ENCODE measurements around the gene GLIPR2. TPM values are rescaled to one million over a fixed set of nuclear protein-coding genes. Genes with fewer than 3 reads are reported as not detected.
A peak's percentile ranks its signal among the peaks of the same experiment; 100 is the strongest.

The GLIPR2 gene
- total and polyA plus RNA-seq, 4 donors: 30.6 to 56.1 (median 41.6) TPM

DNA sequence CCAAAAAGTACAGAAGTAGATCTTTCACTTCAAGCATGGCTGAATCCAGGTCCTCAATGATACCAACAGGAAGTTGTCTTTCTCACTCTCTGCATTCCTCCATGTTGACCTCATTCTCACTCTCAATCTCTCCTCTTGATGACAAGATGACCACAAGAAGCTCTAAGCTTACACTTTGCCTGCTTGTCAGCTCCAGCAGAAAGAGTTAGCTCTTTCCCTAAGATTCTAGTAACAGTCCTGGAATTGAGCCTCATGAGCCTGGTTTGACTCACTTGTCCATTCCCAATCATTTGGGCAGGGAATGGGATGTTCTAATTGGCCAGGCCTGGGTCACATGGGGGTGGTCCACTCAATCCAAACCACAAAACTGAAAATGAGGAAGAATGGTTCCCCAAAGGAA lies 50.9 kb downstream of the GLIPR2 start:
- H3K4me3 ChIP-seq (ENCODE audit: low read depth, low read length): no peak overlapping the region

DNA sequence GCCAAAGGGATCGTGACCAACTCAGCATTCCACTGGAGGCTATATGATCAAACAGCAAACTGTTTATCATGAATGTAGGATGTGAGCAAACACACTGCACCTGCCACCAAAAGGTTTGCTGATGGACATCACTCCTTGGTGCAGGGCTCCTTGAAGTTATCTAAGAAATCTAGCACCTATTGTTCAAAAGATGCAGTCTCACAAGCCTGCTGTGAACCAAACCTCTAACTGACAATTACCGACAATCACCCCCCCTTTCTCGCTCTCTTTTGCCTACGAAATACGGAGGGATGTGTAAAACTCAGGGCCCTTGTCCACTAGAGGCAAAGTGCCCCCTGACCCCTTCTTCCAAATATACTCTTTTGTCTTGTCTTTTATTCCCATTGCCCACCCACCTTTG lies 51.7 kb downstream of the GLIPR2 start:
- no peak for DNase-seq (ENCODE audit: low read depth in 4 of 6, low spot score in 6 of 6)
- Histone ChIP-seq H3K4me1 (ENCODE audit: control insufficient read depth, insufficient read depth, low read length) (peaks cover 7% of the 10 kb centered on the region), H3K27ac (ENCODE audit: low read depth, low read length) (no peak overlapping the region), H3K36me3 (ENCODE audit: control insufficient read depth, insufficient read depth, low read length) (no peaks in the 10 kb centered on the region), H3K4me3 (ENCODE audit: low read depth, low read length) (no peak overlapping the region), H3K27me3 (ENCODE audit: control insufficient read depth, insufficient read depth, low read length) (no peaks in the 10 kb centered on the region), H3K9me3 (ENCODE audit: control insufficient read depth, insufficient read depth, low read length) (no peaks in the 10 kb centered on the region)
- WGBS (ENCODE audit: insufficient coverage): 90% methylated on average over 5 of the region's 5 CpGs

More for the DNA sequence above, 50.9 kb downstream of the GLIPR2 start:
- DNase-seq (ENCODE audit: low read depth in 4 of 6, low spot score in 6 of 6): no peak
- Histone ChIP-seq H3K9me3 (ENCODE audit: control insufficient read depth, insufficient read depth, low read length) (no peaks in the 10 kb centered on the region), H3K27ac (ENCODE audit: low read depth, low read length) (no peak overlapping the region), H3K27me3 (ENCODE audit: control insufficient read depth, insufficient read depth, low read length) (no peaks in the 10 kb centered on the region), H3K36me3 (ENCODE audit: control insufficient read depth, insufficient read depth, low read length) (no peaks in the 10 kb centered on the region), H3K4me1 (ENCODE audit: control insufficient read depth, insufficient read depth, low read length) (peaks cover 7% of the 10 kb centered on the region)

DNA sequence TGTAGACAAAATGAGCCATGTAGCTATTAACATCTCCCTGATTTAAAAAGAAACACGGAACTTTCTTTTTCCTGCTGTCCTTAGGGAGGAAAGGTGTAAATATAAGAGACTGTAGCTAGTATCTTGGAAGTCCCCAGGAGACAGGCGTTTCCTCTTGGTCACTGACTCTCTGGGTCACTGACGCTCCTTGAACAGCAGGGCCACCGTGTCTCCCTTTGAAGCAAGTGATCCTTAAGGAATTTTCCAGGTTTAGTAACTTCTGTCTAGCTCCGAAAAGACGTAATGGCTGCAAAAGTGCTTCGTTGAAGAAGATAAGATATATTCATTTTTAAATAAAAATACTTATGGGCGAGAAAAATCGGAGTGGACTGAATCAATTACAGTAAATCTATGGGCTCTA lies 53.4 kb downstream of the GLIPR2 start:
- no peaks in the 10 kb centered on the region for H3K27me3 ChIP-seq (ENCODE audit: control insufficient read depth, insufficient read depth, low read length)
- no peaks in the 10 kb centered on the region for H3K9me3 ChIP-seq (ENCODE audit: control insufficient read depth, insufficient read depth, low read length)
- no peak for DNase-seq (ENCODE audit: low read depth in 4 of 6, low spot score in 6 of 6)
- H3K27ac ChIP-seq (ENCODE audit: low read depth, low read length): peak overlapping the region; percentile 95
- 17% methylated on average over 4 of the region's 9 CpGs for WGBS (ENCODE audit: insufficient coverage)
- H3K4me3 ChIP-seq (ENCODE audit: low read depth, low read length): peak overlapping the region; percentile 91
- H3K36me3 ChIP-seq (ENCODE audit: control insufficient read depth, insufficient read depth, low read length): no peaks in the 10 kb centered on the region
- H3K4me1 ChIP-seq (ENCODE audit: control insufficient read depth, insufficient read depth, low read length): peaks cover 7% of the 10 kb centered on the region

DNA sequence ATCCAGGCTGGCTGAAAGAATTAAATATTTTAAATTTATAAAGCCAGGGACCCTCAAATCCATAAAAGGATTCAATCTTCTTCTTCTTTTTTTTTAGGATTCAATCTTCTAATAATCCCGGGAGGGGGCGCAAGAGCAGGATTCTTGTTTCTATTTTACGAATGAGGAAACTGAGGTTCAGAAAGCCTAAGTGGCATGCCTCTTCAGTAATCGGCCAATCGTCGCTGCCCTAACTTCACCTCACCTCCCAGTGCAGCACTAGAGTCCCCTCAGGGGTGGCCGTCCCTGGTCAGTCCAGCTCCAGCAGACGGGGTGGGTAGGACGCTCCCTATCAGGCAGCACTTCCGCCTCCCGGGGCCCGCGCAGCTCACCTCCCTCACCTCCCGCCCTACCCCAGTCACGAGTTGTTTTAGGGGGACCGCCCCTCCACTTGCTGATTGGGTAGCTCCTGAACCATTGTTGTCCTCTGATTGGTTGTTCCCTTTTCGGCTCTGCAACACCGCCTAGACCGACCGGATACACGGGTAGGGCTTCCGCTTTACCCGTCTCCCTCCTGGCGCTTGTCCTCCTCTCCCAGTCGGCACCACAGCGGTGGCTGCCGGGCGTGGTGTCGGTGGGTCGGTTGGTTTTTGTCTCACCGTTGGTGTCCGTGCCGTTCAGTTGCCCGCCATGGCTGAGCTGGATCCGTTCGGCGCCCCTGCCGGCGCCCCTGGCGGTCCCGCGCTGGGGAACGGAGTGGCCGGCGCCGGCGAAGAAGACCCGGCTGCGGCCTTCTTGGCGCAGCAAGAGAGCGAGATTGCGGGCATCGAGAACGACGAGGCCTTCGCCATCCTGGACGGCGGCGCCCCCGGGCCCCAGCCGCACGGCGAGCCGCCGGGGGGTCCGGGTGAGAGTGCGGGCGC lies 54.1 kb downstream of the GLIPR2 start, which contains the start of gene CLTA:
TSS of gene CLTA (plus strand) at position 534 of the 902 bp plus-strand sequence. CDS start at position 670, 136 bp downstream.
- 0% methylated on average over 65 of the region's 68 CpGs for WGBS (ENCODE audit: insufficient coverage)
- Histone ChIP-seq H3K36me3 (ENCODE audit: control insufficient read depth, insufficient read depth, low read length) (peaks cover 2% of the 10 kb centered on the region), H3K27ac (ENCODE audit: low read depth, low read length) (peak within 1 kb of the TSS; percentile 95), H3K9me3 (ENCODE audit: control insufficient read depth, insufficient read depth, low read length) (no peaks in the 10 kb centered on the region), H3K4me1 (ENCODE audit: control insufficient read depth, insufficient read depth, low read length) (peaks cover 7% of the 10 kb centered on the region), H3K4me3 (ENCODE audit: low read depth, low read length) (peak within 1 kb of the TSS; percentile 91), H3K27me3 (ENCODE audit: control insufficient read depth, insufficient read depth, low read length) (no peaks in the 10 kb centered on the region)
- peak; percentile 92 to 99 (median 97) for DNase-seq (ENCODE audit: low read depth in 4 of 6, low spot score in 6 of 6)

DNA sequence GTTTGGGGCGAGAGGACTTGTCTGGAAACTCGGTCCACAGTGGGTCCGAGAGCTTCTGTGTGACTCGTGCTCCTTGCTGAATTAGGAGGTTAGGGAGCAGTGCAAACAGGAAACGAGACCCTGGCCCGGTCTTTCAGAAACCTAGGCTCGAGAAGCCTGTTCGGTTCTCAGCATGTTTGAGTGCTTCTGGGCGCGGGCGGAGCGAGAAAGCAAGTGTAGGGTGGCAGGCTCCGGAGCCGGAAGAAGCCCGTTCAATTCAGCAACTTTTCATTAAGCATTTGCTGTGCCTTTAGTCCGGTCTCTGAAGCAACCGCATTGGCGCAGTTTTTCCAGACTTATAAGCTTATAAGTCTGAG lies 54.7 kb downstream of the GLIPR2 start:
- Histone ChIP-seq H3K4me1 (ENCODE audit: control insufficient read depth, insufficient read depth, low read length) (peaks cover 7% of the 10 kb centered on the region), H3K27me3 (ENCODE audit: control insufficient read depth, insufficient read depth, low read length) (no peaks in the 10 kb centered on the region), H3K27ac (ENCODE audit: low read depth, low read length) (peak overlapping the region; percentile 95), H3K9me3 (ENCODE audit: control insufficient read depth, insufficient read depth, low read length) (no peaks in the 10 kb centered on the region), H3K4me3 (ENCODE audit: low read depth, low read length) (peak overlapping the region; percentile 91), H3K36me3 (ENCODE audit: control insufficient read depth, insufficient read depth, low read length) (peaks cover 7% of the 10 kb centered on the region)
- peak in 2 of 6 donors; percentile 7 to 26 for DNase-seq (ENCODE audit: low read depth in 4 of 6, low spot score in 6 of 6)
- WGBS (ENCODE audit: insufficient coverage): 0% methylated on average over 18 of the region's 18 CpGs

DNA sequence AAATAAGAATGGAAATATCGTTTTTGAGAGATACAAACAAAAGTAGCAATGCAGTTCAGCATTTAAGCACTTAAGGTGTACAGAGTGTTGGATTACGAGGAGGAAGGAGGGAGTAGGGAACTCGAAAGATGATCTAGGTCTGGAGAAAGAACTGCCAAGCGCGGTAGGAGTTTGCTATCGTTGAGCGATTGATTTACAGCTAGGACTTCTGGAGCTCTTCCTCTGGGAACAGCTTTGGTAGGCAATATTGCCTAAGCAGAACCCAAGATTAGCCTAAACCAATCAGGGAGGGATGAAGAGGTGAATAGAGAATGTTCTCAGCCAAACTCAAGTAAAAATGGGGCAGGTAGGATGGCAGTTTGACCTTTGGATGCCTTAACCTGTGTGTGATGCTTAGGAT lies 55.2 kb downstream of the GLIPR2 start:
- WGBS (ENCODE audit: insufficient coverage): 2% methylated on average over 7 of the region's 7 CpGs
- no peaks in the 10 kb centered on the region for H3K27me3 ChIP-seq (ENCODE audit: control insufficient read depth, insufficient read depth, low read length)
- no peaks in the 10 kb centered on the region for H3K9me3 ChIP-seq (ENCODE audit: control insufficient read depth, insufficient read depth, low read length)
- no peak for DNase-seq (ENCODE audit: low read depth in 4 of 6, low spot score in 6 of 6)
- H3K36me3 ChIP-seq (ENCODE audit: control insufficient read depth, insufficient read depth, low read length): peaks cover 8% of the 10 kb centered on the region
- peaks cover 7% of the 10 kb centered on the region for H3K4me1 ChIP-seq (ENCODE audit: control insufficient read depth, insufficient read depth, low read length)
- H3K27ac ChIP-seq (ENCODE audit: low read depth, low read length): peak overlapping the region; percentile 95
- peak overlapping the region; percentile 91 for H3K4me3 ChIP-seq (ENCODE audit: low read depth, low read length)

DNA sequence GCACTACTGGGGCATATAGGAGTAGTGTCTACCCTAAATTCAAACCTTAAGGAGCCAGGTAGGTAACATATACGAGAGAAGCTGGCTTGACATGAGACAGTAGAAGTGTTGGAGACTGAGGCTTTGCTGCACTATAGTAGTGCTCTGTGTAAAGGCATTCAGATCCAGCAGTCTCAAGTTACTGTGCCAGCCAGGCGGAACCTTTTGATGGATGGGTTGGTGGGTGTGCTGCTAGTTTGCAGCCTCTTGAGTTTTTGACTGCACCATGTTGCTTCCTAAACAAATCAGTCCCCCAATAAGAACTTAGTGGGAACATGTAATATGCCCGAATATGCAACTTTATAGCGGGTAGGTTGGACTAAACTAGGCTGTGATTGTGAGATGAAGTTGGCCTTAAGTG lies 55.7 kb downstream of the GLIPR2 start:
- no CpG with 5 or more reads among the region's 4 CpGs for WGBS (ENCODE audit: insufficient coverage)
- Histone ChIP-seq H3K9me3 (ENCODE audit: control insufficient read depth, insufficient read depth, low read length) (no peaks in the 10 kb centered on the region), H3K27ac (ENCODE audit: low read depth, low read length) (no peak overlapping the region)

DNA sequence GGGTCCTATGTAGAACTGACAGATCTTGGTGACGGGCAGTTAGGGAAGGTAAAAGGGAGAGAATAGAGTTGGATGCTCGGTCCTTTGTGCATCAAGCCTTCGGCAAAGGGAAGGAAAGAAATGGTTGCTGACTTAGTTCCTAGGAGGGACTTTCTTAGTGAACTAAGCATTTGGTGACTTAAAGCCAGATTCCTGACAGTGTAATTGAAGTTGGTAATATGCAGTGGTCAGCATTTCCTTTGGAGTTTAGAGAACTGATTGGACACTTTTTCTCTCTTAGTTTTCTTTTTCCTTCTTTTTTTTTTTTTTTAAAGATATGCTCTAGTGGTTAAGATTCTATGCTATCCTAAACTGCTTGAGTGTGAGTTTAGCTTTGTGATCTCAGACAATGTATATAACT lies 56.5 kb downstream of the GLIPR2 start:
- Histone ChIP-seq H3K4me1 (ENCODE audit: control insufficient read depth, insufficient read depth, low read length) (peaks cover 7% of the 10 kb centered on the region), H3K27ac (ENCODE audit: low read depth, low read length) (no peak overlapping the region), H3K9me3 (ENCODE audit: control insufficient read depth, insufficient read depth, low read length) (no peaks in the 10 kb centered on the region), H3K36me3 (ENCODE audit: control insufficient read depth, insufficient read depth, low read length) (peaks cover 12% of the 10 kb centered on the region), H3K4me3 (ENCODE audit: low read depth, low read length) (no peak overlapping the region), H3K27me3 (ENCODE audit: control insufficient read depth, insufficient read depth, low read length) (no peaks in the 10 kb centered on the region)
- DNase-seq (ENCODE audit: low read depth in 4 of 6, low spot score in 6 of 6): no peak
- 88% methylated on average over 3 of the region's 3 CpGs for WGBS (ENCODE audit: insufficient coverage)

More for the DNA sequence above, 55.7 kb downstream of the GLIPR2 start:
- H3K4me1 ChIP-seq (ENCODE audit: control insufficient read depth, insufficient read depth, low read length): peaks cover 7% of the 10 kb centered on the region
- H3K36me3 ChIP-seq (ENCODE audit: control insufficient read depth, insufficient read depth, low read length): peaks cover 11% of the 10 kb centered on the region
- H3K4me3 ChIP-seq (ENCODE audit: low read depth, low read length): peak overlapping the region; percentile 91
- no peaks in the 10 kb centered on the region for H3K27me3 ChIP-seq (ENCODE audit: control insufficient read depth, insufficient read depth, low read length)
- DNase-seq (ENCODE audit: low read depth in 4 of 6, low spot score in 6 of 6): no peak

DNA sequence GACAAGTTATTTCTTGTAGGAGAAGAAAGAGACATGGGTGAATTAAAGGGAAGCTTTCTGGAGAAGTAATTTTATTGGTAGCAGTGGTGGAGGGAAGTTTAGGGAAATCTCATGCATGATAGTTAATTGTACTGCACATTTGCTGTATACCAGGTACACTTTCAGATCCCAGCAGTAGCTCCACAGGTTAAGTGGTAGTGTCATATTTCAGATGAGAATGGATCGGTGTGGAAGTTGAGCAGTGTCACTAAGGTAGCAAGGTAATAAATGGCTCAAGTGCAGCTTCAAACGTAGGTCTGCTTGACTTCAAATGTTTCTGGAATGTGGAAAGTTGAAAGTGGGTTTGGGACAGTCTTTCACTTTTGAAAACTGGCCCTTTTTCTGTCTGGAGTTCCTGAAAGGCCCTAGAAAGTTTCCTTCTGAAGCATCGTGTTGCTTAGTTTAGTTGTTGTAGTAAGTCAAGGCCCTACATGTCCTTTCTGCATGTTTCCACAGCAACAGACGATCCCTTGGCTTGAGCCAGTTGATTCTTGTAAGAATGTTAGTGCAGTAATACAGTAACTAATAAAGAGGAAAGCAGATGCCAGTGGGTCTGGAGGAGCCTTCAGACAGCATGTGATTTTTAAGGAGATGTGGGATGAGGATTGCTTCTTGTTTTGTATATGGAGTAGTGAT lies 57.9 kb downstream of the GLIPR2 start:
- Histone ChIP-seq H3K27ac (ENCODE audit: low read depth, low read length) (no peak overlapping the region), H3K9me3 (ENCODE audit: control insufficient read depth, insufficient read depth, low read length) (no peaks in the 10 kb centered on the region), H3K36me3 (ENCODE audit: control insufficient read depth, insufficient read depth, low read length) (peaks cover 19% of the 10 kb centered on the region), H3K4me1 (ENCODE audit: control insufficient read depth, insufficient read depth, low read length) (peaks cover 7% of the 10 kb centered on the region), H3K4me3 (ENCODE audit: low read depth, low read length) (no peak overlapping the region), H3K27me3 (ENCODE audit: control insufficient read depth, insufficient read depth, low read length) (no peaks in the 10 kb centered on the region)
- WGBS (ENCODE audit: insufficient coverage): 56% methylated on average over 3 of the region's 4 CpGs
- no peak for DNase-seq (ENCODE audit: low read depth in 4 of 6, low spot score in 6 of 6)

All from spinal cord (tissue), 10 donors.